ENCODE measurements around the gene TP53RK.

GRCh38 chr20:46717818-46718541, 28.7 kb upstream of the TP53RK start:
- TF ChIP-seq CTCF (IDR thresholded peaks at IDR 0.05; ENCODE audit: low read depth, low read length, missing input control) (no peak), ATF3 (IDR thresholded peaks at IDR 0.05) (no peak), SP1 (IDR thresholded peaks at IDR 0.05) (no peak), REST (IDR thresholded peaks at IDR 0.05) (no peak), MAX (IDR thresholded peaks at IDR 0.05) (no peak), JUND (IDR thresholded peaks at IDR 0.05) (no peak), EGR1 (IDR thresholded peaks at IDR 0.05; ENCODE audit: low read depth in 2 of 2) (no peak), GABPA (IDR thresholded peaks at IDR 0.05 in 1 of 2, conservative IDR thresholded peaks at IDR 0.05 in 1 of 2) (no peak), TAF1 (conservative IDR thresholded peaks at IDR 0.05) (no peak), RAD21 (IDR thresholded peaks at IDR 0.05) (no peak), YY1 (IDR thresholded peaks at IDR 0.05) (no peak), ZBTB33 (IDR thresholded peaks at IDR 0.05) (no peak), HNF4G (IDR thresholded peaks at IDR 0.05) (no peak), NR2F2 (IDR thresholded peaks at IDR 0.05) (no peak)
